DMS 273 (cell line): ENCODE results near the gene OSBPL7.

Experiments
- DNase-seq: peaks from one replicate; lab custom pipeline; 2025; ENCODE audit not compliant: unreplicated experiment; lab: John Stamatoyannopoulos, UW

Gene OSBPL7

GRCh38 chr17:47808036-47808829, 13.4 kb downstream of the OSBPL7 start:
- DNase-seq = no peak

GRCh38 chr17:47807421-47807820, 14.2 kb downstream of the OSBPL7 start:
- no peak for DNase-seq

- no peak for DNase-seq
Observed at GRCh38 chr17:47806913-47807255, 14.7 kb downstream of the OSBPL7 start.

DNA sequence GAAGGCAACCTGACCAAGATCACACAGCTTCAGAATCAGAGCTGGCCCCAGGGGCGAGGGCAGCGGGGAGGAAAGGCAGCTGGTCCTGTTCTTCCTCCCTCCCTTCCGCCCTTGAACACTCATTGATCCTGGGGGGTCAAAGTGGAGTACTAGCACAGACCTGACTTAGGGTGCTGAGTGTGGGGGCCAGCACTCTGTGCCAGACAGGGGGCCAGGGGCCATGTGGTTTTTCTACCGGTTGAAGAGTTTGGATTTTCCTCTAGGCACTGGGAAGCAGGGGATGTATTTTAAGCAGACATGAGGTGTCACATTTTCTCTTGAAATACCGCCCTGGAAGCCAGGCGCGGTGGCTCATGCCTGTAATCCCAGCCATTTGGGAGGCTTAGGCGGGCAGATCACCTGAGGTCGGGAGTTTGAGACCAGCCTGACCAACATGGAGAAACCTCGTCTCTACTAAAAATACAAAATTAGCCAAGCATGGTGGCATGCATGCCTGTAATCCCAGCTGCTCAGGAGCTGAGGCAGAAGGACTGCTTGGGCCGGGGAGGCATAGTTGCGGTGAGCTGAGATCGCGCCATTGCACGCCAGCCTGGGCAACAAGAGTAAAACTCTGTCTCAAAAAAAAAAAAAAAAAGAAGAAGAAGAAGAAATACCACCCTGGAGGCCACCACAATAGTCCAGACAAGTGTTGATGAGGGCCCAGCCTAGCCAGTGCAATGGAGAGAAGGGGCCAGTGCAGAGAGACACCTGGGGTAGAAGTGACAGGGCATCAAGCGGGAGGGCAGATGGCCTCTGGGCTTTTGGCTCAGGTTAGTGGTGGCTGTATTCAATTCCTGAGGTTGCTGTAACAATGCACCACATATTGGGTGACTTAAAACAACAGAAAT, 15.3 kb downstream of the OSBPL7 start:
- no peak for DNase-seq

GRCh38 chr17:47804461-47804860, 17.1 kb downstream of the OSBPL7 start:
- DNase-seq = no peak

DNA sequence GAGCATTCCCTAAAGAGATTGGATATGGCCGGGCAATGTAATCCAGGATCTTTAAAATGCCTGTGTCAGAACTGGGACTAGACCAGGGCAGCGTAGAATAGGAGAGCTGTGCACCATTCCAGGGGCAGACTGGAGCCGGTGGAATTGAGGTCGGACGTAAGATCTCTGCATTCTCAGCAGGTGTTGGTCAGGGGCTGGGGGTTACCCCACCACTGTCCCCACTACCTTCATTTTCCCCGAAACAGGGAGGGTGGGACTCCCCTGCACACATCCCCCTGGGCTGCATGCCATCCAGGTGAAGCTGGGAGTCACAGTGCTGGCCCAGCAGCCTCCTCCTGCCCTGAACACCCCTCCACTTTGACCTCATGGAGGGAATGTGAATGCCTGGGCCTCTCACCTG, 17.8 kb downstream of the OSBPL7 start:
- DNase-seq = no peak

DNA sequence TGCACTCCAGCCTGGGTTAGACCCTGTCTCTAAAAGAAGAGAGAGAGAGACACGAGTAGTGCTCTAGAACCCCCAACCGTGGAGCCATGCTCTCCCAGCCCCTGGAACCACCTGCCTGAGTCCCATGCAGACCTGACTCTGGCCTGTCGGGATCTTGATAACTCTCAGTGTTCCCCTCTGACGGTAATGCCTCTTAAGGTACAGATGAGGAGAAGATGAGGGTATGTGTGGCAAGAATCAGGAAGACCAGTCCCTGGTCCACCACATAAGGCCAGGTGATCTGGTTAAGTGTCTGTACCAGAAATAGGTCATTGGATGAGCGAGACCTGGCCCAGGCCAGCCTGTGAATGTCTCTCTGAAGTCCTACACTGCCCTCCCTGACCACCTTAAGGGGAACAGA, 18.4 kb downstream of the OSBPL7 start:
- no peak for DNase-seq

GRCh38 chr17:47802341-47803022, 19.1 kb downstream of the OSBPL7 start:
- DNase-seq = peak; percentile 83

DNA sequence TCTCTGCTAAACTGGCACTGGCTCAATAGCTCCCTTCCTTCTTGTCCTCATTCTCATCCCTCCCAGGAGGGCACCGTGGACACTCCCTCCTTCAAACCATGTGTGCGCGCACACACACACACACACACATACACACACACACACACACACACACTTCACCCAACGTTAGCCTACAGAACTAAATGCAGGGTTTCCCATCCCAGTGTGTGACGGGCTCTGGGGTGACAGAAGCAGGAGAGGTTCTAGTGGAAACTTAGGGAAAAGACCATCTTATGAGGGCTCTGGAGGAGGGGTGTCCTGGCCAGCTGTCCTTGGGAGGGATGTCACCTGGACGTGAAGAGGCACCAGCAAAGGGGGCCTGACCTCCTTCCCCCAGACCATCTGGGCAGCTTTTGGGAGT, 19.7 kb downstream of the OSBPL7 start:
- no peak for DNase-seq

DNA sequence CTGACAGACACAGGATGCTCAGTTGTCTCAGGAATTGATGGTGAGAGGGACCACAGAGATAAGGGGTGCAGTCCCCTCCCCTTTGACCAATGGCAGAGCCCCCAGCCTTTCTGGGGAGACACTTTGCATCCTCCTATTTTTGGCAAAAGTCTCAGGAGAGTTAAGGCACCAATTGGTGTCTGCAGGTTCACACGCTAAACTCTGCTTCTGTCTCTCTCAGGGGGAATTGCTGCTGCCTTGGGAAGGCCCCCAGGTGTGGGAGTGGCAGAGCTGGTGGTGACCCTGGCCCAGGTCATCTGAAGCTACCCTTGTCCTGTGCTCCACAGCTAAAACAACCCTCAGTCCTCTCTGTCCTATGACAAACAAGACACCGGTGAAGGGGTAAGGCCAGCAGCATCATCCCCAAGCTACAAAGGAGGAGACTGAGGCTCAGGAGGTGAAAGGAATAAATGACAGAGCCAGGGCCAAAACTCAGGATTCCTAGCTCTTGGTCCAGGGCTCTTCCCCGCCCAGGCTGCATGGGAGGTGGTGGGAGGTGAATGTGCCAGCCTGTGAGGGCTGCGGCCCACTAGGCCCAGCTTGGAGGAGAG, 20.3 kb downstream of the OSBPL7 start:
- no peak for DNase-seq

- DNase-seq = no peak
Observed at GRCh38 chr17:47800686-47801085, 20.9 kb downstream of the OSBPL7 start.

GRCh38 chr17:47797797-47798196, 23.8 kb downstream of the OSBPL7 start:
- no peak for DNase-seq

DNA sequence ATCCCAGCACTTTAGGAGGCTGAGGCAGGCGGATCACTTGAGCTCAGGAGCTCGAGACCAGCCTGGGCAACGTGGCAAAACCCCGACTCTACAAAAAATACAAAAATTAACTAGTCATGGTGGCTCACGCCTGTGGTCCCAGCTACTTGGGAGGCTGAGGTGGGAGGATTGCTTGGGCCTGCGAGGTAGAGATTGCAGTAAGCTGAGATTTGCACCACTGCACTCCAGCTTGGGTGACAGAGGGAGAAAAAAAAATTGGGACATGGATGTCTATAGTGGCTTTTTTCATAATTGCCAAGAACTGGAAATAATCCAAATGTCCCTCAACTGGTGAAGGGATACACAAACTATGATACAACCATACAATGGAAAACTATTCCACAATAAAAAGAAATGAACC, 28.6 kb downstream of the OSBPL7 start:
- no peak for DNase-seq

GRCh38 chr17:47792457-47792856, 29.1 kb downstream of the OSBPL7 start:
- DNase-seq = no peak

GRCh38 chr17:47791025-47791424, 30.6 kb downstream of the OSBPL7 start:
- no peak for DNase-seq

DNA sequence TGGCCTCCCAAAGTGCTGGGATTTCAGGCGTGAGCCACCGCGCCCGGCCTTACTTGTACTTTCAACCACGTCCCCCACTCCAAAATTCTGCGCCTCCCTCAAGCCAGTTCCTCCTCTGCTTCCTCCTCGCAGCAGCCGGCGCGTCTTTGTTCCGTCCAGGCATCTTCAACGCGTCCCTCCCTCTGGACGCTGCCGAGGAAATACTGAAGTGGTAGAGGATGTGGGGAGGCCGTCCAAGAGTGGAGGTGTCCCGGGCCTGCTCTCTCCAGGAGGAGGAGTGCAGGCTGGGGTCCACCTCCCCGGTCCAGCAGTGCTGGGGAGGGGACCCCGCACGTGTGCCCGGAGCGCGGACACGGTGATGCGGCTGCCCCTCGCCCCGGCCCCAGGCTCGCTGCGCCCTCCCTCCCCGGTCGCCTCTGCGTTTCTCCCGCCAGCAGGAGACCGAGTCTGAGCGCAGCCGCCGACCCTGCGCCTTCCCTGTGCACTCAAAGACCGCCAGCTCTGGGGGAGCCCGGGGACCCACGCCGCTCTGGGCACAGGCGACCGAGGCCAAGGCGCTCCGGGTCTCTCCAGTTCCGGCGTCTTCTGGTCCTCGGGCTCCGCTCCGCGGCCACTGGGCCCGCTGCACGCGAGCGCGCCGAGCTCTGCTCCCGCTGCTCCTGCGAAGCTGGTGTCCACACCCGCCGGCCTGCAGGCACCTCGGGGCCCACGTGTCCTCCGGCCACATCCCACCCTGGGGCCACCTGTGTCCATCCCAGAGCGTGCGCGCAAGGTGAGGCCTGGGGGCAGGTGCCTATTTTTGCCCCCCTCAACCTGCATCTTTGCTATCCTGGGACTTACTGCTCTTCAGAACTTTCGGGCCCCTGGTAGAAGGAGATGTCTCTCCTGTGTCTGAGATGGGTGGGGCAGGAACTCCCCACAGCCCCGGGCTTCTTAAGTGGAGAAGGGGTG, 31.7 kb downstream of the OSBPL7 start:
- peak; percentile 81 for DNase-seq

GRCh38 chr17:47785538-47786123, 36.0 kb downstream of the OSBPL7 start:
- DNase-seq = peak; percentile 39

GRCh38 chr17:47781397-47781796, 40.2 kb downstream of the OSBPL7 start:
- no peak for DNase-seq

DNA sequence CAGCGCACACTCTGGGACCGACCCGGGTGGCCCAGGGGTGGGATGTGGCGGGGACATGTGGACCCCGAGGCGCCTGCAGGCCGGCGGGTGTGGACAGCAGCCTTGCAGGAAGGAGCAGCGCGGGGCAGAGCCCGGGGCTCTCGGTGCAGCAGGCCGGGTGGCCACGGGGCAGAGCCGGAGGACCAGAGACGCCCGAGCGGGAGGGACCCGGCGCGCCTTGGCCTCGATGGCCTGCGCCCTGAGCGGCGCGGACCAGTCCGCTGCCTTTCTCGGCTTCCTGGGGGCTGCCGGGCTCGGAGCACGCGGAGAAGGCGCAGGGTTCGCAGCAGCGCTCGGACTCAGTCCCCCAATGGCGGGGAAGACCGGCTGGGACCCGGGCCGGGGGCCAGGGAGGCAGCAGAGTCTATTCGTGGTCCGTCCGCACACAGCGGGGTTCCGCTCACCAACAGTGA, 43.4 kb downstream of the OSBPL7 start:
- no peak for DNase-seq
